Heart left ventricle (tissue), 13 donors: Measurements from ENCODE around the gene TACC2.

Experiments
- CTCF ChIP-seq, 12 donors: fragments of 200-600 bp; sonication (generic) in 4 of 12; IDR thresholded peaks; one replicate each; pipeline versions ENCODE4 v1.5.0 to v1.8.0; 2018 to 2022; ENCODE audit warnings: antibody characterized with exemption in 12 of 12, mild to moderate bottlenecking in 5 of 12
- POLR2A ChIP-seq, 2 donors: fragments of 450-650 bp; IDR thresholded peaks; one replicate each; pipeline ENCODE4 v1.6.1; 2017; ENCODE audit warnings: antibody characterized with exemption in 2 of 2, mild to moderate bottlenecking in 2 of 2, moderate library complexity in 2 of 2
- donor health status: ischemic (EF 13 %, LVEDD 7.1; RV severe dilation, severe dysfunction).
- donor health status: DM: no; HTN: yes; CAD: no.
- donor health status: DM: no; HTN: no; CAD: no.
- donor health status: ischemic (EF 25% LVEDD 6.9; RV normal size, moderate dysfunction).
- donor health status: ischemic (EF 25% LVEDD 5.7; RV mildly dilated, moderate dysfunction).
- donor health status: ischemic (EF 35%, LVEDD 5.7; RV mildly dilated, moderate dysfunction).
- donor health status: nonischemic (EF 11% LVEDD 7.7; RV severe dilation, severe dysfunction).
- donor health status: DM: yes; HTN: yes; CAD: no.
- donor health status: PGD.
- donor health status: ischemic (EF 29% LVEDD 5.4; RV normal size, mild dysfunction).
- donor health status: nonischemic (EF 23%, LVEDD 6.1; RV moderate dilation, normal function).

- TF ChIP-seq POLR2A (IDR thresholded peaks at IDR 0.05), result no peak
- no peak for TF ChIP-seq CTCF (IDR thresholded peaks at IDR 0.05)
These were observed 314.5 kb downstream of the TACC2 start for GRCh38 chr10:122303271-122304053.
